Fibroblast of lung (primary cell): ENCODE measurements around the gene WDR81. TPM values are rescaled to one million over a fixed set of nuclear protein-coding genes. Genes with fewer than 3 reads are reported as not detected.

Experiments
- DNase-seq, 2 donors: peaks; one replicate each; pipeline versions ENCODE4 v3.0.0 to v3.0.0-alpha.2; 2010; ENCODE audit warnings: low read depth in 2 of 2
- H2AFZ ChIP-seq: 2 replicates; pipeline ENCODE4 v1.5.1; 2012; ENCODE audit warnings: low read length, control low read depth, inconsistent platforms
- H3K27ac ChIP-seq: 2 replicates; pipeline ENCODE4 v1.5.1; 2011; ENCODE audit warnings: low read length, control low read depth; ENCODE audit not compliant: insufficient read depth
- H3K27me3 ChIP-seq: 2 replicates; pipeline ENCODE4 v1.5.1; 2011; ENCODE audit warnings: mild to moderate bottlenecking, low read length; ENCODE audit not compliant: control insufficient read depth, insufficient read depth
- H3K36me3 ChIP-seq: 2 replicates; pipeline ENCODE4 v1.5.1; 2011; ENCODE audit warnings: low read length; ENCODE audit not compliant: control insufficient read depth, insufficient read depth
- H3K4me1 ChIP-seq: 2 replicates; pipeline ENCODE4 v1.5.1; 2011; ENCODE audit warnings: low read length; ENCODE audit not compliant: control insufficient read depth, insufficient read depth; ENCODE audit errors: extremely low read depth
- H3K4me2 ChIP-seq: 2 replicates; pipeline ENCODE4 v1.5.1; 2011; ENCODE audit warnings: low read length, control low read depth; ENCODE audit not compliant: insufficient read depth; ENCODE audit errors: extremely low read depth
- H3K4me3 ChIP-seq, 4 experiments: fragments of 200-600 bp in 1 of 4; sonication (generic) in 1 of 4; replicated peaks in 1 of 4; 2 replicates each; pipeline ENCODE4 v1.5.1; 2011 to 2016; ENCODE audit warnings: low read length in 4 of 4, low read depth in 3 of 4, mild to moderate bottlenecking in 3 of 4, control low read depth in 2 of 4, inconsistent platforms in 1 of 4, mixed read lengths in 1 of 4; ENCODE audit not compliant: insufficient read depth in 1 of 4; ENCODE audit errors: control extremely low read depth in 1 of 4
- H3K79me2 ChIP-seq: 2 replicates; pipeline ENCODE4 v1.5.1; 2012; ENCODE audit warnings: mild to moderate bottlenecking, low read length, inconsistent platforms; ENCODE audit not compliant: control insufficient read depth, insufficient read depth
- H3K9ac ChIP-seq: 2 replicates; pipeline ENCODE4 v1.5.1; 2011; ENCODE audit warnings: mild to moderate bottlenecking, low read length, control low read depth; ENCODE audit not compliant: insufficient read depth
- H3K9me3 ChIP-seq: 2 replicates; pipeline ENCODE4 v1.5.1; 2012; ENCODE audit warnings: low read depth, low read length; ENCODE audit not compliant: control insufficient read depth, insufficient read depth
- H4K20me1 ChIP-seq: 2 replicates; pipeline ENCODE4 v1.5.1; 2011; ENCODE audit warnings: low read length; ENCODE audit not compliant: control insufficient read depth, insufficient read depth; ENCODE audit errors: extremely low read depth
- CTCF ChIP-seq, 2 donors: IDR thresholded peaks in 1 of 2; conservative IDR thresholded peaks in 1 of 2; 1 replicate in 1 of 2; 2 replicates in 1 of 2; pipeline ENCODE4 v1.5.1; 2011 to 2012; ENCODE audit warnings: low read length in 2 of 2, control low read depth in 1 of 2, inconsistent platforms in 1 of 2, low read depth in 1 of 2, mild to moderate bottlenecking in 1 of 2
- EZH2 ChIP-seq: IDR thresholded peaks from 2 replicates; pipeline ENCODE4 v1.5.1; 2012; ENCODE audit warnings: low read length, control low read depth, mild to moderate bottlenecking; ENCODE audit errors: missing control alignments
- polyA plus RNA-seq, 2 donors: library from polyadenylated mRNA; depleted of rRNA in 1 of 2; stranded (reverse) in 1 of 2; unstranded in 1 of 2; fragments of >200 nt; gene quantifications; 2 replicates each; pipeline ENCODE4 v1.2.1, GENCODE V29; 2011 to 2012; ENCODE audit warnings: missing spikeins in 1 of 2
- total RNA-seq: library from RNA; depleted of rRNA; stranded (reverse); fragments of >200 nt; gene quantifications from 2 replicates; pipeline ENCODE4 v1.2.1, GENCODE V29; 2014

The WDR81 gene
- total and polyA plus RNA-seq, 2 donors (not counting 1 experiment from before 2014, with no cell fraction given), result 5.4 to 31.5 TPM

GRCh38 chr17:1745513-1746020 lies 21.1 kb downstream of the WDR81 start:
- H3K4me3 ChIP-seq, result no peak overlapping the region
- H3K9me3 ChIP-seq, result no peaks in the 10 kb centered on the region
- no peak overlapping the region for H3K9ac ChIP-seq
- no peak overlapping the region for H2AFZ ChIP-seq
- DNase-seq, result no peak
- no peak overlapping the region for H3K27ac ChIP-seq
- TF ChIP-seq EZH2, result no peak
- TF ChIP-seq CTCF (conservative IDR thresholded peaks at IDR 0.05 in 1 of 2, IDR thresholded peaks at IDR 0.05 in 1 of 2; ENCODE audit: low read depth in 1 of 2, low read length in 2 of 2), result no peak
- no peaks in the 10 kb centered on the region for H3K36me3 ChIP-seq
- H3K4me2 ChIP-seq, result no peak overlapping the region
- no peaks in the 10 kb centered on the region for H4K20me1 ChIP-seq
- no peaks in the 10 kb centered on the region for H3K27me3 ChIP-seq
- H3K4me1 ChIP-seq, result no peaks in the 10 kb centered on the region
- no peaks in the 10 kb centered on the region for H3K79me2 ChIP-seq

DNA sequence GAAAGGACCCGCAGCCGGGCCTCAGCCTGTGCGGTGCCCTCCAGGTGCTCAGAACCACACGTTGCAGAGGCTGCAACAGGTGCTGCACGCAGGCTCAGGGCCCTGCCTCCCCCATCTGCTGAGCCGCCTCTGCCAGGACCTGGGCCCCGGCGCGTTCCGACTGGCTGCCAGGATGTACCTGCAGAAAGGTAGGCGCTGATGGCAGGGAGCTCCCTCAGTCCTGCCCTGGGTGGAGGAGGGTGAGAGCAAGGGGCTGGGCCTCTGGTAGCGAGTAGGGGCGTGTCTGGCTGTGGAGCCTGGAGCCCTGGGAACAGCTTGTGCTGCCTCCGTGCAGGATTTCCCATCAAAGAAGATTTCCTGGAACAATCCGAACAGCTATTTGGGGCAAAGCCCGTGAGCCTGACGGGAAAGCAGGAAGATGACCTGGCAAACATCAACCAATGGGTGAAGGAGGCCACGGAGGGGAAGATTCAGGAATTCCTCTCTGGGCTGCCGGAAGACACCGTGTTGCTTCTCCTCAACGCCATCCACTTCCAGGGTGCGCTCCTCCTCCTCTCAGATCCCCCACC lies 22.6 kb downstream of the WDR81 start:
- Histone ChIP-seq H3K36me3 (no peaks in the 10 kb centered on the region), H2AFZ (no peak overlapping the region), H3K4me3 (no peak overlapping the region), H3K27me3 (no peaks in the 10 kb centered on the region), H3K9ac (no peak overlapping the region), H3K4me1 (no peaks in the 10 kb centered on the region), H3K9me3 (no peaks in the 10 kb centered on the region), H3K27ac (no peak overlapping the region), H4K20me1 (no peaks in the 10 kb centered on the region), H3K4me2 (no peak overlapping the region), H3K79me2 (no peaks in the 10 kb centered on the region)
- TF ChIP-seq EZH2 (no peak), CTCF (conservative IDR thresholded peaks at IDR 0.05 in 1 of 2, IDR thresholded peaks at IDR 0.05 in 1 of 2; ENCODE audit: low read depth in 1 of 2, low read length in 2 of 2) (no peak)
- DNase-seq, result no peak

- no peak for TF ChIP-seq CTCF (conservative IDR thresholded peaks at IDR 0.05 in 1 of 2, IDR thresholded peaks at IDR 0.05 in 1 of 2; ENCODE audit: low read depth in 1 of 2, low read length in 2 of 2)
- no peak for TF ChIP-seq EZH2
- Histone ChIP-seq H3K79me2 (no peaks in the 10 kb centered on the region), H3K9ac (no peak overlapping the region), H3K36me3 (no peaks in the 10 kb centered on the region), H2AFZ (no peak overlapping the region), H3K9me3 (no peaks in the 10 kb centered on the region), H3K27me3 (no peaks in the 10 kb centered on the region), H3K4me3 (no peak overlapping the region), H3K4me2 (no peak overlapping the region), H4K20me1 (no peaks in the 10 kb centered on the region), H3K4me1 (no peaks in the 10 kb centered on the region), H3K27ac (no peak overlapping the region)
- DNase-seq, result no peak
Measured at GRCh38 chr17:1750628-1751027, 26.1 kb downstream of the WDR81 start.
